OCI-LY3 (cell line): ENCODE data around the gene TMEM18.

Experiments
- CTCF ChIP-seq: fragments of 200-600, 300-600 bp; sonication (generic); IDR thresholded peaks from 2 replicates; pipeline ENCODE4 v1.5.1; 2014; ENCODE audit warnings: antibody characterized with exemption, low read length, low read depth
- EZH2phosphoT487 ChIP-seq: fragments of 200-600 bp; shearing (Covaris generic); IDR thresholded peaks from 2 replicates; pipeline ENCODE4 v1.6.1; 2018; ENCODE audit warnings: antibody characterized with exemption, mixed run types, low read depth

GRCh38 chr2:666441-666840 is 10.8 kb downstream of the TMEM18 start:
- no peak for TF ChIP-seq CTCF
- TF ChIP-seq EZH2phosphoT487 = no peak
